Lower leg skin (tissue), 3 donors: Measurements from ENCODE around the gene ZNF324.

Source experiments
- CTCF ChIP-seq, 3 donors: fragments of 450-650 bp; IDR thresholded peaks; one replicate each; pipeline ENCODE4 v1.5.1; 2016; ENCODE audit warnings: antibody characterized with exemption in 3 of 3, mild to moderate bottlenecking in 3 of 3, moderate library complexity in 2 of 3
- POLR2A ChIP-seq, 2 donors: fragments of 450-650 bp; IDR thresholded peaks; one replicate each; pipeline ENCODE4 v1.6.1; 2016 to 2017; ENCODE audit warnings: antibody characterized with exemption in 2 of 2, mild to moderate bottlenecking in 1 of 2, moderate library complexity in 1 of 2

DNA sequence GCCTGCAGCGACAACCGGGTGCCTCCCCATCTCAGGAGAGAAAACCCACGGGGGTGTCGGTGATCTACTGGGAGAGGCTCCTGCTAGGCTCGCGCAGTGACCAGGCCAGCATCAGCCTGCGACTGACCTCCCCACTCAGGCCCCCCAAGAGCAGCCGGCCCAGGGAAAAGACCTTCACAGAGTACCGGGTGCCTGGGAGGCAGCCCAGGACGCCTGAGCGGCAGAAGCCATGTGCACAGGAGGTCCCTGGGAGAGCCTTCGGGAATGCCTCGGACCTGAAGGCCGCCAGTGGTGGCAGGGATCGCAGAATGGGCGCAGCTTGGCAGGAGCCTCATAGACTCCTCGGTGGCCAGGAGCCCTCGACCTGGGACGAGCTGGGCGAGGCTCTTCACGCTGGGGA is 11.6 kb upstream of the ZNF324 start:
- no peak for TF ChIP-seq CTCF (IDR thresholded peaks at IDR 0.05)
- no peak for TF ChIP-seq POLR2A (IDR thresholded peaks at IDR 0.05)
